Measurements from ENCODE around the gene GLDN. TPM values are rescaled to one million over a fixed set of nuclear protein-coding genes. Genes with fewer than 3 reads are reported as not detected.

GLDN gene
- total and polyA plus RNA-seq, 10 of the 15 experiments (the other 5 are each of a cell fraction or from before 2014, with no cell fraction given): 0.13 TPM; not detected in 9

DNA sequence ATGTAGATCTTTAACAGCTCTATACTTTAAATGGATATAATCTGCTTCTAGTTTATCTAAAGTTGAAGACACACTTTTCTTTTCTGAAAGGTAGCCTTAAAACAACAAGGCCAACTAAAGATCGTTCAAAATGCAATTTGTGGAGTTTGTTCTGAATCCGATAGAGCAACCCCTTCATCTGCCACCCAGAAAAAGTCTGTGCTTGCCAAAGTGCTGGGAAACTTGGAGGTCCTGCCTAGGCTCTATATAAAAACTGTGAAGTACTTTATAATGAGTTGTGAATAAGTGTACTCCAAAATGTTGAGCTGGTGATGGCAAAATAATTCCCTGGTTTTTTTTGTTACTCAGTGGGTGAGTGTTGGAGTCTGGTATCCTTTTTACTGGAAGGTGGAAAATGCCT, 12.5 kb downstream of the GLDN start (continued):
- TF ChIP-seq, protein P1, sequence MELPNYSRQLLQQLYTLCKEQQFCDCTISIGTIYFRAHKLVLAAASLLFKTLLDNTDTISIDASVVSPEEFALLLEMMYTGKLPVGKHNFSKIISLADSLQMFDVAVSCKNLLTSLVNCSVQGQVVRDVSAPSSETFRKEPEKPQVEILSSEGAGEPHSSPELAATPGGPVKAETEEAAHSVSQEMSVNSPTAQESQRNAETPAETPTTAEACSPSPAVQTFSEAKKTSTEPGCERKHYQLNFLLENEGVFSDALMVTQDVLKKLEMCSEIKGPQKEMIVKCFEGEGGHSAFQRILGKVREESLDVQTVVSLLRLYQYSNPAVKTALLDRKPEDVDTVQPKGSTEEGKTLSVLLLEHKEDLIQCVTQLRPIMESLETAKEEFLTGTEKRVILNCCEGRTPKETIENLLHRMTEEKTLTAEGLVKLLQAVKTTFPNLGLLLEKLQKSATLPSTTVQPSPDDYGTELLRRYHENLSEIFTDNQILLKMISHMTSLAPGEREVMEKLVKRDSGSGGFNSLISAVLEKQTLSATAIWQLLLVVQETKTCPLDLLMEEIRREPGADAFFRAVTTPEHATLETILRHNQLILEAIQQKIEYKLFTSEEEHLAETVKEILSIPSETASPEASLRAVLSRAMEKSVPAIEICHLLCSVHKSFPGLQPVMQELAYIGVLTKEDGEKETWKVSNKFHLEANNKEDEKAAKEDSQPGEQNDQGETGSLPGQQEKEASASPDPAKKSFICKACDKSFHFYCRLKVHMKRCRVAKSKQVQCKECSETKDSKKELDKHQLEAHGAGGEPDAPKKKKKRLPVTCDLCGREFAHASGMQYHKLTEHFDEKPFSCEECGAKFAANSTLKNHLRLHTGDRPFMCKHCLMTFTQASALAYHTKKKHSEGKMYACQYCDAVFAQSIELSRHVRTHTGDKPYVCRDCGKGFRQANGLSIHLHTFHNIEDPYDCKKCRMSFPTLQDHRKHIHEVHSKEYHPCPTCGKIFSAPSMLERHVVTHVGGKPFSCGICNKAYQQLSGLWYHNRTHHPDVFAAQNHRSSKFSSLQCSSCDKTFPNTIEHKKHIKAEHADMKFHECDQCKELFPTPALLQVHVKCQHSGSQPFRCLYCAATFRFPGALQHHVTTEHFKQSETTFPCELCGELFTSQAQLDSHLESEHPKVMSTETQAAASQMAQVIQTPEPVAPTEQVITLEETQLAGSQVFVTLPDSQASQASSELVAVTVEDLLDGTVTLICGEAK (IDR thresholded peaks at IDR 0.05; ENCODE audit: borderline replicate concordance): no peak
- TF ChIP-seq BHLHE40 (IDR thresholded peaks at IDR 0.05; ENCODE audit: borderline replicate concordance in 1 of 2, low read depth in 2 of 2, low read length in 1 of 2) (no peak), CEBPB (IDR thresholded peaks at IDR 0.05; ENCODE audit: borderline replicate concordance in 1 of 2, low read depth in 2 of 2, low read length in 2 of 2) (no peak), SMC3 (IDR thresholded peaks at IDR 0.05; ENCODE audit: borderline replicate concordance, low read length) (no peak)
- TF ChIP-seq, protein P2, sequence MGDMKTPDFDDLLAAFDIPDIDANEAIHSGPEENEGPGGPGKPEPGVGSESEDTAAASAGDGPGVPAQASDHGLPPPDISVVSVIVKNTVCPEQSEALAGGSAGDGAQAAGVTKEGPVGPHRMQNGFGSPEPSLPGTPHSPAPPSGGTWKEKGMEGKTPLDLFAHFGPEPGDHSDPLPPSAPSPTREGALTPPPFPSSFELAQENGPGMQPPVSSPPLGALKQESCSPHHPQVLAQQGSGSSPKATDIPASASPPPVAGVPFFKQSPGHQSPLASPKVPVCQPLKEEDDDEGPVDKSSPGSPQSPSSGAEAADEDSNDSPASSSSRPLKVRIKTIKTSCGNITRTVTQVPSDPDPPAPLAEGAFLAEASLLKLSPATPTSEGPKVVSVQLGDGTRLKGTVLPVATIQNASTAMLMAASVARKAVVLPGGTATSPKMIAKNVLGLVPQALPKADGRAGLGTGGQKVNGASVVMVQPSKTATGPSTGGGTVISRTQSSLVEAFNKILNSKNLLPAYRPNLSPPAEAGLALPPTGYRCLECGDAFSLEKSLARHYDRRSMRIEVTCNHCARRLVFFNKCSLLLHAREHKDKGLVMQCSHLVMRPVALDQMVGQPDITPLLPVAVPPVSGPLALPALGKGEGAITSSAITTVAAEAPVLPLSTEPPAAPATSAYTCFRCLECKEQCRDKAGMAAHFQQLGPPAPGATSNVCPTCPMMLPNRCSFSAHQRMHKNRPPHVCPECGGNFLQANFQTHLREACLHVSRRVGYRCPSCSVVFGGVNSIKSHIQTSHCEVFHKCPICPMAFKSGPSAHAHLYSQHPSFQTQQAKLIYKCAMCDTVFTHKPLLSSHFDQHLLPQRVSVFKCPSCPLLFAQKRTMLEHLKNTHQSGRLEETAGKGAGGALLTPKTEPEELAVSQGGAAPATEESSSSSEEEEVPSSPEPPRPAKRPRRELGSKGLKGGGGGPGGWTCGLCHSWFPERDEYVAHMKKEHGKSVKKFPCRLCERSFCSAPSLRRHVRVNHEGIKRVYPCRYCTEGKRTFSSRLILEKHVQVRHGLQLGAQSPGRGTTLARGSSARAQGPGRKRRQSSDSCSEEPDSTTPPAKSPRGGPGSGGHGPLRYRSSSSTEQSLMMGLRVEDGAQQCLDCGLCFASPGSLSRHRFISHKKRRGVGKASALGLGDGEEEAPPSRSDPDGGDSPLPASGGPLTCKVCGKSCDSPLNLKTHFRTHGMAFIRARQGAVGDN (IDR thresholded peaks at IDR 0.05): no peak
- TF ChIP-seq, protein P3, sequence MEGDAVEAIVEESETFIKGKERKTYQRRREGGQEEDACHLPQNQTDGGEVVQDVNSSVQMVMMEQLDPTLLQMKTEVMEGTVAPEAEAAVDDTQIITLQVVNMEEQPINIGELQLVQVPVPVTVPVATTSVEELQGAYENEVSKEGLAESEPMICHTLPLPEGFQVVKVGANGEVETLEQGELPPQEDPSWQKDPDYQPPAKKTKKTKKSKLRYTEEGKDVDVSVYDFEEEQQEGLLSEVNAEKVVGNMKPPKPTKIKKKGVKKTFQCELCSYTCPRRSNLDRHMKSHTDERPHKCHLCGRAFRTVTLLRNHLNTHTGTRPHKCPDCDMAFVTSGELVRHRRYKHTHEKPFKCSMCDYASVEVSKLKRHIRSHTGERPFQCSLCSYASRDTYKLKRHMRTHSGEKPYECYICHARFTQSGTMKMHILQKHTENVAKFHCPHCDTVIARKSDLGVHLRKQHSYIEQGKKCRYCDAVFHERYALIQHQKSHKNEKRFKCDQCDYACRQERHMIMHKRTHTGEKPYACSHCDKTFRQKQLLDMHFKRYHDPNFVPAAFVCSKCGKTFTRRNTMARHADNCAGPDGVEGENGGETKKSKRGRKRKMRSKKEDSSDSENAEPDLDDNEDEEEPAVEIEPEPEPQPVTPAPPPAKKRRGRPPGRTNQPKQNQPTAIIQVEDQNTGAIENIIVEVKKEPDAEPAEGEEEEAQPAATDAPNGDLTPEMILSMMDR (IDR thresholded peaks at IDR 0.05 in 2 of 3, conservative IDR thresholded peaks at IDR 0.05 in 1 of 3; ENCODE audit: control insufficient read depth in 2 of 3, extremely low read depth in 1 of 3, insufficient read depth in 1 of 3, low read depth in 3 of 3, low read length in 3 of 3): no peak
- TF ChIP-seq, protein P4, sequence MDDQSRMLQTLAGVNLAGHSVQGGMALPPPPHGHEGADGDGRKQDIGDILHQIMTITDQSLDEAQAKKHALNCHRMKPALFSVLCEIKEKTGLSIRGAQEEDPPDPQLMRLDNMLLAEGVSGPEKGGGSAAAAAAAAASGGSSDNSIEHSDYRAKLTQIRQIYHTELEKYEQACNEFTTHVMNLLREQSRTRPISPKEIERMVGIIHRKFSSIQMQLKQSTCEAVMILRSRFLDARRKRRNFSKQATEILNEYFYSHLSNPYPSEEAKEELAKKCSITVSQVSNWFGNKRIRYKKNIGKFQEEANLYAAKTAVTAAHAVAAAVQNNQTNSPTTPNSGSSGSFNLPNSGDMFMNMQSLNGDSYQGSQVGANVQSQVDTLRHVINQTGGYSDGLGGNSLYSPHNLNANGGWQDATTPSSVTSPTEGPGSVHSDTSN (IDR thresholded peaks at IDR 0.05; ENCODE audit: insufficient replicate concordance, low read depth, low read length): no peak
